Brain microvascular endothelial cell (primary cell): ENCODE data around the gene KIAA1549.
A peak's percentile ranks its signal among the peaks of the same experiment; 100 is the strongest.

Experiments used
- DNase-seq: peaks from one replicate; pipeline ENCODE4 v3.0.0-alpha.2; 2020
- H3K27ac ChIP-seq: fragments of 250-450 bp; sonication (Bioruptor Pico); 2 replicates; pipeline ENCODE4 v1.5.1; 2020; ENCODE audit warnings: mild to moderate bottlenecking, moderate library complexity
- H3K27me3 ChIP-seq: fragments of 250-450 bp; sonication (Bioruptor Pico); replicated peaks from 2 replicates; pipeline ENCODE4 v1.5.1; 2020; ENCODE audit warnings: mild to moderate bottlenecking
- H3K36me3 ChIP-seq: fragments of 250-450 bp; sonication (Bioruptor Pico); replicated peaks from 2 replicates; pipeline ENCODE4 v1.5.1; 2020; ENCODE audit warnings: mild to moderate bottlenecking
- H3K4me3 ChIP-seq: 2 replicates; pipeline ENCODE4 v1.5.1; 2011; ENCODE audit warnings: low read depth, mild to moderate bottlenecking, control low read depth, low read length, moderate library complexity
- in situ Hi-C: cut with HindIII; loops from 2 replicates; pipeline ENCODE4 v1.10.0; 2017; ENCODE audit warnings: low sequenced_read_pairs, low pct_ligation_motif_present
- TF ChIP-seq, protein P1 (sequence below): IDR thresholded peaks from 2 replicates; pipeline ENCODE4 v1.5.1; 2011; ENCODE audit warnings: low read depth, mild to moderate bottlenecking, moderate library complexity, low read length, control low read depth, inconsistent platforms; ENCODE audit errors: missing control alignments

Gene KIAA1549

DNA sequence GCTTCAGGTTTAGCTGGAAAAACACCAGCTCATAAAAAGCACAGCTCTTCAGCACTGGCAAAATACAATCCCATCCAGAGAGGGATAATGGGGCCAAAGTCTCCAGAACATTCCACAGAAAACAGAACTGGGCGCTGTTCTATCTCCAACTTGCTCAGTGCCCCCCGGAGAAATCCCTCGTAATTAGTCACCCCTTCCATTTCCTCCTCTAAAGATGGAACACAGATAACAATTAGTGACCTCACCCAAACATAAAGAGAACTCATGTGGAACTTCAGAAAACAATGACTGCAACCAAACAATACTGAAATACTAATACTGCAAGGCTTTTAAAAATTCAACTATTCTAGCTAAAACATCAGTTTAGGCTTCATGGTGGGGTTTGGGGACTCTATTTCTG is 46.3 kb downstream of the KIAA1549 start:
- Histone ChIP-seq H3K4me3 (no peak overlapping the region), H3K27ac (peak overlapping the region; percentile 79), H3K27me3 (no peaks in the 10 kb centered on the region), H3K36me3 (no peaks in the 10 kb centered on the region)
- DNase-seq: peak; percentile 49
- TF ChIP-seq, protein P1, sequence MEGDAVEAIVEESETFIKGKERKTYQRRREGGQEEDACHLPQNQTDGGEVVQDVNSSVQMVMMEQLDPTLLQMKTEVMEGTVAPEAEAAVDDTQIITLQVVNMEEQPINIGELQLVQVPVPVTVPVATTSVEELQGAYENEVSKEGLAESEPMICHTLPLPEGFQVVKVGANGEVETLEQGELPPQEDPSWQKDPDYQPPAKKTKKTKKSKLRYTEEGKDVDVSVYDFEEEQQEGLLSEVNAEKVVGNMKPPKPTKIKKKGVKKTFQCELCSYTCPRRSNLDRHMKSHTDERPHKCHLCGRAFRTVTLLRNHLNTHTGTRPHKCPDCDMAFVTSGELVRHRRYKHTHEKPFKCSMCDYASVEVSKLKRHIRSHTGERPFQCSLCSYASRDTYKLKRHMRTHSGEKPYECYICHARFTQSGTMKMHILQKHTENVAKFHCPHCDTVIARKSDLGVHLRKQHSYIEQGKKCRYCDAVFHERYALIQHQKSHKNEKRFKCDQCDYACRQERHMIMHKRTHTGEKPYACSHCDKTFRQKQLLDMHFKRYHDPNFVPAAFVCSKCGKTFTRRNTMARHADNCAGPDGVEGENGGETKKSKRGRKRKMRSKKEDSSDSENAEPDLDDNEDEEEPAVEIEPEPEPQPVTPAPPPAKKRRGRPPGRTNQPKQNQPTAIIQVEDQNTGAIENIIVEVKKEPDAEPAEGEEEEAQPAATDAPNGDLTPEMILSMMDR: no peak
- in situ Hi-C loops: no loop called here

DNA sequence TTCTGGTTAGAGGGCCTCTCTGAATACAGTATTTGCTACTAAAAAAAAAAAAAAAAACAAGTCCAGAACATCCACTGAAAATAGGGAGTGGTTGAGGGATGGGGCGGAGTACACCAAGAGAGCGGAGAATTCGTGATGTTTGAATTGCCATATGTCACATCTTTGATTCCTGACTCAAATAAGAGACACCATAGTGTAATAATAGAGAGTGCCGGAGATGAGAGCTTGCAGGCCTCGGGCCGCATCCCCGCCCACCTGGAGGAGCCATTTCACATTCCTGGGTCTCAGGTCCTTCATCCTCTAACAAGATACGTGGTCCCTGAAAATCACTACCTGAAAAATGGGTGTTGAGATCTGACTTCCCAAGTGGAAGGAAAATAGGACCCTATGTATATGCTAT is 46.8 kb downstream of the KIAA1549 start:
- in situ Hi-C loops: no loop called here
- no peak for DNase-seq
- peak overlapping the region; percentile 79 for H3K27ac ChIP-seq

DNA sequence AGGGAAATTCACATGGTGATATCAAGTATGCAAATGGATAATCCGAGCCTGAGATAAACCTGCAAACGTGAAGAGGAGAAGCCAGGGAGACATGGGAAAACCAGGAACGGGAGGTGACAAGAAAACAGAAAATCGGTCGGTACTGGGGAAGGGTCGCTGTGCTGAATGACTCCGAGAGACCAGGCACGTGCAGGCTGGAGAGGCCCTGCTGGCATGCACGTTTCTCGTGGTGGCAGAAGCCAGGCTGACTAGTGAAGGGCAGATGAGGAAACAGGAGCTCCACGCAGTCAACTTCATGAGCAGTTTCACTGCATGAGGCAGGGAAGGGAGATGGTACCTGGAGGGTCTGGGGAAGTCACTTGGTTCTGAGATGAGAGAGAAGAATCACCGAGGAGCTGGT is 48.3 kb downstream of the KIAA1549 start:
- DNase-seq: no peak
- Histone ChIP-seq H3K36me3 (no peaks in the 10 kb centered on the region), H3K27me3 (no peaks in the 10 kb centered on the region), H3K4me3 (no peak overlapping the region), H3K27ac (no peak overlapping the region)
- TF ChIP-seq, protein P1: no peak
- in situ Hi-C loops: no loop called here

More for the DNA sequence above, 46.8 kb downstream of the KIAA1549 start:
- no peak overlapping the region for H3K4me3 ChIP-seq
- TF ChIP-seq, protein P1: no peak
- H3K27me3 ChIP-seq: no peaks in the 10 kb centered on the region
- no peaks in the 10 kb centered on the region for H3K36me3 ChIP-seq

DNA sequence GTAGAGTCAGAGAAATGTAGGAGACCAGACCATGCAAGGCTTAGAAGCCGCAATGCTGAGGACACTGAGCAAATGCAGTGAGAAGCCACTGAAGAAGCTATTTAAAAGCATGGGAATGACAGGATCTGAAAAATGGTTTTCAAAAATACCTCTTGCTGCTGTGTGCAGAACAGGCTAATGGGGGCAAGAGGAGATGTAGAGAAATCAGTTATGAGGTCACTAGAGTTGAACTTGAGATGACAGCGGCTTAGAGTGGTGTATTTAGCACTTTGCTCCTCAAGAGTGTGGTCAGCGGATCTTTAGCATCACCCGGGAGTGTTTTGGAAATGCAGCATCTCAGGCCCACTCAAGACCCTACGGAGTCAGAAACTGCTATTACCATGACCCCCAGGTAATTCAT is 48.8 kb downstream of the KIAA1549 start:
- TF ChIP-seq, protein P1: no peak
- no peaks in the 10 kb centered on the region for H3K36me3 ChIP-seq
- in situ Hi-C loops: no loop called here
- no peak for DNase-seq
- H3K27me3 ChIP-seq: no peaks in the 10 kb centered on the region
- no peak overlapping the region for H3K27ac ChIP-seq
- no peak overlapping the region for H3K4me3 ChIP-seq

DNA sequence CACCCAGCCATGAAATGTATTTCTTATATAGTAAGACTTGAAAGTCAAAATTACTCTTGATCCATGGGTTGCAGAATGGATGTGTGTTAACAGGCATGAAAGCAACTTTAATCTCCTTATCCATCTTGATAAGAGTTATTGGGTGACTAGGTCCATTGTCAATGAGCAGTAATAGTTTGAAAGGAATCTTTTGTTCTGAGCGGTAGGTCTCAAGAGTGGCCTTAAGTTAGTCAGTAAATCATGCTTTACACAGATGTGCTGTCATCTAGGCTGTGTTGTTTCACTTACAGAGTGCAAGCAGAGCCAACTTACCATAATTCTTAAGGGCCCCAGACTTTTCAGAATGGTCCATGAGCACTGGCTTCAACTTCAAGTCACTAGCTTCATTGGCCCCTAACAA is 51.2 kb downstream of the KIAA1549 start:
- DNase-seq: no peak
- in situ Hi-C loops: no loop called here
- no peak overlapping the region for H3K27ac ChIP-seq
- H3K27me3 ChIP-seq: no peaks in the 10 kb centered on the region
- no peak overlapping the region for H3K4me3 ChIP-seq
- no peaks in the 10 kb centered on the region for H3K36me3 ChIP-seq
- TF ChIP-seq, protein P1: no peak

DNA sequence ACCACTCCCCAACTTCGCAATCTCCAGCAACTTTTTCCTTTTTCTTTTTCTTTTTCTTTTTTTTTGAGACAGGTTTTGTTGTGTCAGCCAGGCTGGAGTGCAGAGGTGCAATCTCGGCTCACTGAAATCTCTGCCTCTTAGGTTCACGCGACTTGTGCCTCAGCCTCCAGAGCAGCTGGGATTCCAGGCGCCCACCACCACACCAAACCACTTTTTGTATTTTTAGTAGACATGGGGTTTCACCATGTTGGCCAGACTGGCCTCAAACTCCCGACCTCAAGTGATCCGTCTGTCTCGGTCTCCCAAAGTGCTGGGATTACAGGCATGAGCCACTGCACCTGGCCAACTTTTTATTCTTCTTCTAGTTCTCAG is 55.0 kb downstream of the KIAA1549 start:
- H3K27me3 ChIP-seq: no peaks in the 10 kb centered on the region
- H3K36me3 ChIP-seq: no peaks in the 10 kb centered on the region
- TF ChIP-seq, protein P1: no peak
- in situ Hi-C loops: no loop called here
- H3K4me3 ChIP-seq: no peak overlapping the region
- no peak for DNase-seq
- H3K27ac ChIP-seq: no peak overlapping the region
